Left kidney (tissue), 2 donors: ENCODE measurements around the gene BNIPL. TPM values are rescaled to one million over a fixed set of nuclear protein-coding genes. Genes with fewer than 3 reads are reported as not detected.

ENCODE experiments used
- DNase-seq: peaks from one replicate; pipeline ENCODE4 v3.0.0-alpha.2; 2013
- polyA plus RNA-seq: library from polyadenylated mRNA; unstranded; fragments of 120-200 nt; gene quantifications from one replicate; pipeline ENCODE4 v1.2.1, GENCODE V29; 2013; ENCODE audit not compliant: insufficient read length

BNIPL gene
- polyA plus RNA-seq, 1 donor = 3.4 TPM

DNA sequence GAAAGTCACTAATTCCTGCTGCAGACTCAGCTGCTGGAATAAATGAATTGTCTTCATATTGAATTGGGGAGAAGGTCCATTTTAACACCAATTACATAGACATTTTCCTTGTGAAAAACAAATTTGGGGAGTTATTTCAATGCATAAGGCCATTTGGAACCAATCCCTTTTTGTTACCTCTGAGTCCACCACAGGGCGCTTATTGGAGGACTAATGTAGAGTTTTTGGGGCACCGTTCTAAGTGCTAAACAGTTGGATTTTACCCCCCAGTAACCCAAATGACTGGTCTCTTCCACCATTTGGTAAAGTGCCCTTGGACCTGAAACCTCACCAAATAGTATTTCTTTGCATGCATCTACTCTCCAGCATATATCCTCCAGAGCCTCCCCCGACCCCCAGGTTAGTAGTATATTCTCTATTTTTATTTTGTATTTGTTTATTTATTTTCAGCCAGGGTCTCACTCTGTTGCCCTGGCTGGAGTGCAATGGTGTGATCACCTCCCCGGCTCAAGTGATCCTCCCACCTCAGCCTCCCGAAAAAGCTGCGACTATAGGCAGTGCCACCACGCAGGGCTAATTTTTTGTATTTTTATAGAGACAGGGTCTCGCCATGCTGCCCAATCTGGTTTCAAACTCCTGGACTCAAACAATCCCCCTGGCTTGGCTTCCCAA is 26.6 kb upstream of the BNIPL start:
- DNase-seq = no peak

DNA sequence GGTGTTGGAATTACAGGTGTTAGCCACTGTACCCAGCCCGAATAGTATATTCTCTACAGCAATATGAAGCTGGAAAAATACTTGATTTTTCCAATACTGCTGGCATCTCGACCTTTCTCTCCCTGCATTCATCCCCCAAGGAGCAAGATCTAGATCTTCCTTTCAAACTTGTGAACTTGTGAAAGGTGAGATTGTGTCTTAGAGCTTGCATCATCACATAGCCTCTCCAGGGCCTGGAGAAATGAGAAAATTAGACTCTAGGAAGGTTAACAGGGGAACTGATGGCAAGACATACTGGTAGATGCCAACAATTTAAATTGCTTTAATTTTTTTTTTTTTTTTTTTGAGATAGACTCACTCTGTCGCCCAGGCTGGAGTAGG is 26.1 kb upstream of the BNIPL start:
- no peak for DNase-seq

DNA sequence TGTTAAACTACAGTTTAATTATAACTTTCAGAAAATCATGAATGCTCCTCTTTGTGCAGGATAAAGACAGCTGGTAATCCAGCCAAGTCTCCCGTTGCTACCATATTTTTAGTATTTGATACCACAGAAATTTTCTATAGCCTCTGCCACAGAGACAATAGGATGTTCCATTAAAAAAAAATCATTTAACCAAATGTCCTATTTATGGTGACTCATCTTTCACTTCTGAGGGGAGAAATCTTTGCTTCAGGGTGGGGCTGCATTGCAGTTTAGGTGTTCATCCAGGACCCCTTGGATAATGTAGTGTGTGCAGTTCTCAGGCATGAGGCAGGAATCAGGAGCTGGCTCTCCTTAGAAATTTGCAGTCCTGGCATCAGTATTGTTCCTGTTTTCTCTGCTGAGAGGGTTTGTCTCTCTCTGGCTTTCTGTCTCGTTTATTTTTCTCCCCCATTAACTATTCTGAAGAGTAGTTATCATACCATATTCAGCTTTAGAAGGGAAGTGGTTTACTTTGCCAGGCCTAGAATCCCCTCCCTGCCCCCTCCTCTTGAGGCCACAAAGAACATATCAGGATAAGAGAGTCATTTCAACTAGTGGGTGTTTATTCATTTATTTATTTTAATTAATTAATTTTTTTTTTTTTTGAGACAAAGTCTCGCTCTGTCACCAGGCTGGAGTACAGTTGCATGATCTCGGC is 25.1 kb upstream of the BNIPL start:
- no peak for DNase-seq

DNA sequence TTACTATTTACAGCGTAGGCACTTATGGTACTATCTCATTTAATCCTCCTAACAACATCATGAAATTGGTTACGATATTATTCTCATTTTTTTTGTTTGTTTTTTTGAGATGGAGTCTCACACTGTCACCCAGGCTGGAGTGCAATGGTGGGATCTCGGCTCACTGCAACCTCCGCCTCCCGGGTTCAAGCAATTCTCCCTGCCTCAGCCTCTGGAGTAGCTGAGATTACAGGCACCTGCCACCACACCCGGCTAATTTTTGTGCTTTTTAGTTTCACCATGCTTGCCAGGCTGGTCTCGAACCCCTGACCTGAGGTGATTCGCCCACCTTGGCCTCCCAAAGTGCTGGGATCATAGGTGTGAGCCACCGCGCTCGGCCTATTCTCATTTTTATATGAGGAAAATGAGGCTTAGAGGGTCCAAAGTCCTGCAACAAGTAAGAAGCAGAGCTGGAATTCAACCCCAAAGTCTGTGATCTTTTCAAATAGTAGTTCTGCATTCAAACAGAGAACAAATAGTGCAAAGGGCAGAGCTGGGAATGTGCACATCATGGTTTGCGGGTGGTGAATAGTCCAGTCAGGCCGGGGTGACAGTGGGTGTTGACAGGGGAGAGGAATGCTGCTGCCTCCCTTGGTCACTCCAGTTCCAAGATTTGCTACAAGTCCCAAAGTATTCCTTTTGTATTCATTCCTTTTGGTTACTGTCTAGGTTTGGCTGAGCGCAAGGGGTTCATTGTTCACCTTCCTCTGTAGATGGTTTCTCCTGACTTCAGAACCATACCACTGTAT is 23.5 kb upstream of the BNIPL start:
- no peak for DNase-seq

DNA sequence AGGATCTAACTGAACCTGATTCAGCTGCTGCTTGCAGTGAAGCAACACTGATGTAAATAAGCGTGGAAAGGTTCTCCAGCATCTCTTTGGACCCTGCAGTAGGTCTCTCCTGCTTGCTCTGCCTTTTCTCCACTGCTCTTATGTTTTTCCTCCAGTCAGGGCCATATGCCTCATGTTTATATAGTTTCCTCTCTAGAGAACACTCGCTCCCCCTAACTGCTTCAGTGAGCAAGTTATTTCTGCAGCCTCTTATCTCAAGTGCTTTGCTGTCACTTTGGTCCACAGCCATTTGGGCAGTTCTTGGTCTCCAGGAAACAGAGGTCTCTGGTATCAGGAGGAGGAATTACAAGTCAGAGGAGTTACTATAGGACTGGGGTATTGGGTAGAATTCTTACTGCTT is 22.9 kb upstream of the BNIPL start:
- peak; percentile 70 for DNase-seq

DNA sequence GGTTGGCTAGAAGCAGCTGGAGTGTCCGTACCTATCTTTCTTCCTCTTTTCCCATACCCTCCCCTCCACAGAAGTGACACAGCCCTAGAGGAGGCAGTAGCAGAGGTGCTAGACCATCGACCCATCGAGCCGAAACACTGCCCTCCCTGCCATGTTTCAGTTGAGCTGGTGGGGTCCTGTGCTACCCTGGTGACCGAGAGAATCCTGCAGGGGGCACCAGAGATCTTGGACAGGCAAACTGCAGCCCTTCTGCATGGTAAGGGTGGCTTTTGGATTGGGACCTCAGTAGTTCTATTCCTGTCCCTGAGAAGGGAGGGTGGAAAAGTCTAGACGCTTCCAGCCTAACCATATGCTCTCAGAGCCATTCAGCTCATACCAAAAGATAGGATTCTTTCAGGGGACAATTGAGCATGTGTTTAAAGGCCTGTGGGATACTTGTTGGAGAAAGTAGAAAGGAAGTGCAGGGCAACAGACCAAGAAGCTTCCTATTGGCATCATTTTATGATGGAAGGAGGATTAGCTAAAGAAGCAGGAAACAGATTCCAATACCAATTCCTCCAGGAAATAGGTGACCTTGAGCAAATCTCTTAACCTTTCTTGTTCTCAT is 11.7 kb upstream of the BNIPL start:
- no peak for DNase-seq

DNA sequence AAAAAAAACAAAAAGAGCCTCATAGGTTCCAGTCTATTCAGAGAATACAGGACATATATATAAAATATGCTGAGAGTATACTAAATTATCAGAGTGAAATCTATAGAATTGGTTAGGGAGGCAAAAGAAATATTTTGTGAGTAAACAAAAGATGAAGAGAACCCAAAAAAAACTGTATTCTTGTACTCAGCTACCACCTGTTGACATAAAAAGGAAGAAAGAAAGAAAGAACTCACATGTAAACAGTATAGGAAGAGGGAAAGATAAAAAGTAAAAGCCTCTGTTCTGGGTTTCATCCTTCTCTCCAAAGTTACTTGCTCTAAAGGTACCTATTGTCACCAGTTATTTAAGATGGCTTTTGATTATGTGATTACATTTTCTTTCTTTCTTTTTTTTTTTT is 9.9 kb upstream of the BNIPL start:
- no peak for DNase-seq

DNA sequence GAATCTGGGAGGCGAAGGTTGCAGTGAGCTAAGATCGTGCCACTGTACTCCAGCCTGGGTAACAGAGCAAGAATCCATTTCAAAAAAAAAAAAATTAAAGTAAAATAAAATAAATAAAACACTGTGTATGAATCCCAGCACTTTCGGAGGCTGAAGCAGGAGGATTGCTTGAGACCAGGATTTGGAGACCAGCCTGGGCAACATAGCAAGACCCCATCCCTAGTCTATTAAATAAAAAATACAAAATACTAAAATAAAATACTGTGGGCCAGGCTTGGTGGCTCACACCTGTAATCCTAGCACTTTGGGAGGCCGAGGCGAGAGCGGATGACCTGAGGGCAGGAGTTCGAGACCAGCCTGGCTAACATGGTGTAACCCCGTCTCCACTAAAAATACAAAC is 4.2 kb upstream of the BNIPL start:
- DNase-seq = no peak

DNA sequence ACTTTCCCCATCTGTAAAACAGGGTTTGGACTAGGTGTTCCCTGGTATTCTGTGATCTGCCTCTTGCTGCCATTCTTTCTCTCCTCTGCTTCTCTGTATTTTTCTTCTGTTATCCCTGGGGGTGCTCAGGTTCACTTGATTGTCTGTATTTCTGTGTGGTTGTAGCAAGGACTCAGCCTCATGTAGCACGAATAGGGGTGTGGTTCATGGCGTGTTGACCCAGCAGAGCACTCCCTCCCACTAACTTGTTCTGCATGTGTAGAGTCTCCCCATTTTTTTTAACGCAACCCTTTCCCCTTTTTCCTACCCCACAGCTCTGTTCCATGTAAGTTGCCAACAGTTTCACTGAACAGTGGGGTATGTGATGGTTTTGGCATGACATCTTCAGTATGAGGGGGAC is 1.2 kb upstream of the BNIPL start:
- DNase-seq = no peak

DNA sequence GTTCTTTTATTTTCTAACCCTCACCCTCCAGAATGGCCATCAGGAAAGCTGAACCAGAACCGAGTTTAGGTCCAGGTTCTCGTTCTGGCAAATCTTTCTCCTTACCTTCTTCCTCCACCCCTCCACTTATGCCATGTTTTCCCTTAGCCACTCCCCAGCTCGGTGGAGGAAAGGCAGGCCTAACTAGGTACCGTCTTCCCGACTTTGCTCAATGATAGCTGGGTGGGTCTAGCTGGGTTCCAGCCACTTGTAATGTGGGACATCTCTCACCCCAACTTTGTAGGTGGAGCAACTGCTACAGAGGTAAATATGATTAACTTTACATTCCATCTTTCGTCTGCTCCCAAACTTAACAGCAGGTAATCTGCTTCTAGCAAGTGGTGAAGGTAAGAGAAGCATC is 646 bp downstream of the BNIPL start:
- no peak for DNase-seq

DNA sequence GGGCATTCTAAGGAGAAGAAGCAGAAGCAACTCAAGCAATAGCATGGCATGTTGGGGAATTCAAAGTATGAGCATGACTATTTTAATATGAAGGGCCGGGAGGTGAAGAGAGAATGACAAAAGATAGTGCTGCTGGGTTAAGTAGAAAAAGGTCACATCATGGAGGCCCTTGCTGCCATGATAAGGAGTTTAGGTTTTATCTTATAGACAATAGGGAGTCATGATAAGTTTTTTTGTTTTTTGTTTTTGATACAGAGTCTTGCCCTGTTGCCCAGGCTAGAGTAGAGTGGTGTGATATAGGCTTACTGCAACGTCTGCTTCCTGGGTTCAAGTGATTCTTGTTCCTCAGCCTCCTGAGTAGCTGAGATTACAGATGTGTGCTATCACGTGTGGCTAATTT is 3.1 kb downstream of the BNIPL start:
- DNase-seq = no peak

DNA sequence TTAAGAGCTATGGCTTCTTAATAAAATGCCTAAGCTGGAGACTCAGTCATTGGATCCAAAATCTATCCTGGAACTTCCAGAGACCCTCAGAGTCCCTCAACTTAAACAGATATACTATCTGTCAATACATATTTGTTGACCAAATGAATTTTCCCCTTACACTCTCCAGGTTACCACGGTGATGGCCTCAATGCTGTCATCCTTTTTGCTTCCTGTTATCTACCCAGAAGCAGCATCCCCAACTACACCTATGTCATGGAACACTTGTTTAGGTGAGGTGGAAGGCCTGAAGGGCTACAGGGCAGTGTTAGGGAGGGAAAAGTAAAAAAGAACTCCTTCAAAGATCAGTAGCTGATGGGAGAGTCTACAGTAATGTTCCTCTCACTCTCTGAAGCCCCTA is 6.8 kb downstream of the BNIPL start:
- no peak for DNase-seq

DNA sequence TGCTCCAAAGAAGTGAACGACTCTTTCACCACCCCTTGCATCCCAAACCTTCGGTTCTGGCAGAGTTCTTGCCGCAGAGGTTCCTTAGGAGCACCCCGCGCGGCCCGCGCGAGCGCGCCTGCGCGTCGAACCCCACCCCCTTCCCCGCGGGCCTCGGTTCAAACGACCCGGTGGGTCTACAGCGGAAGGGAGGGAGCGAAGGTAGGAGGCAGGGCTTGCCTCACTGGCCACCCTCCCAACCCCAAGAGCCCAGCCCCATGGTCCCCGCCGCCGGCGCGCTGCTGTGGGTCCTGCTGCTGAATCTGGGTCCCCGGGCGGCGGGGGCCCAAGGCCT is 11.2 kb downstream of the BNIPL start, which contains the start of gene C1orf56:
C1orf56 (plus strand) TSS at position 161 of the 334 bp plus-strand sequence; CDS start at position 258, 97 bp downstream.
- DNase-seq = peak; percentile 80

DNA sequence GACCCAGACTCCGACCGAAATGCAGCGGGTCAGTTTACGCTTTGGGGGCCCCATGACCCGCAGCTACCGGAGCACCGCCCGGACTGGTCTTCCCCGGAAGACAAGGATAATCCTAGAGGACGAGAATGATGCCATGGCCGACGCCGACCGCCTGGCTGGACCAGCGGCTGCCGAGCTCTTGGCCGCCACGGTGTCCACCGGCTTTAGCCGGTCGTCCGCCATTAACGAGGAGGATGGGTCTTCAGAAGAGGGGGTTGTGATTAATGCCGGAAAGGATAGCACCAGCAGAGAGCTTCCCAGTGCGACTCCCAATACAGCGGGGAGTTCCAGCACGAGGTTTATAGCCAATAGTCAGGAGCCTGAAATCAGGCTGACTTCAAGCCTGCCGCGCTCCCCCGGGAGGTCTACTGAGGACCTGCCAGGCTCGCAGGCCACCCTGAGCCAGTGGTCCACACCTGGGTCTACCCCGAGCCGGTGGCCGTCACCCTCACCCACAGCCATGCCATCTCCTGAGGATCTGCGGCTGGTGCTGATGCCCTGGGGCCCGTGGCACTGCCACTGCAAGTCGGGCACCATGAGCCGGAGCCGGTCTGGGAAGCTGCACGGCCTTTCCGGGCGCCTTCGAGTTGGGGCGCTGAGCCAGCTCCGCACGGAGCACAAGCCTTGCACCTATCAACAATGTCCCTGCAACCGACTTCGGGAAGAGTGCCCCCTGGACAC is 11.7 kb downstream of the BNIPL start:
- no peak for DNase-seq

DNA sequence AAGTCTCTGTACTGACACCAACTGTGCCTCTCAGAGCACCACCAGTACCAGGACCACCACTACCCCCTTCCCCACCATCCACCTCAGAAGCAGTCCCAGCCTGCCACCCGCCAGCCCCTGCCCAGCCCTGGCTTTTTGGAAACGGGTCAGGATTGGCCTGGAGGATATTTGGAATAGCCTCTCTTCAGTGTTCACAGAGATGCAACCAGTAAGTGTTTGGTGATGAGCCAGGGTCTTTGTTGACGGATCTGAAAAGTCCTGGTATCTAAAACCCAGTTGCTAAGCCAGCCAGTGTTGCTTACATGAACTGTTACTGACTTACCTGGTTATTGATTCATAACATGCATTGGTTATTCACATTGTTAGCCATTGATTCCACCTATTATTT is 12.3 kb downstream of the BNIPL start:
- no peak for DNase-seq

DNA sequence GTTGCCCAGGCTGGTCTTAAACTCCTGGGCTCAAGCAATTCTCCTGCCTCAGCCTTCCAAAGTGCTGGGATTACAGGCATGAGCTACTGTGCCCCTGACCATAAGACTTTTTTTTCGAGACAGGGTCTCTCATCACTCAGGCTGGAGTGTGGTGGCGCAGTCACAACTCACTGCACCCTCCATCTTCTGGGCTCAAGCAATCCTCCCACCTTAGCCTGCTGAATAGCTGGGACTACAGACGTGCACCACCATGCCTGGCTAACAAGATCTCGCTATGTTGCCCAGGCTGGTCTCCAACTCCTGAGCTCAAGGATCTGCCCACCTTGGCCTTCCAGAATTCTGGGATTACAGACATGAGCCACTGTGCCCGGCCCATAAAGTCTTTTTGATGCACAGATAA is 13.1 kb downstream of the BNIPL start:
- no peak for DNase-seq

DNA sequence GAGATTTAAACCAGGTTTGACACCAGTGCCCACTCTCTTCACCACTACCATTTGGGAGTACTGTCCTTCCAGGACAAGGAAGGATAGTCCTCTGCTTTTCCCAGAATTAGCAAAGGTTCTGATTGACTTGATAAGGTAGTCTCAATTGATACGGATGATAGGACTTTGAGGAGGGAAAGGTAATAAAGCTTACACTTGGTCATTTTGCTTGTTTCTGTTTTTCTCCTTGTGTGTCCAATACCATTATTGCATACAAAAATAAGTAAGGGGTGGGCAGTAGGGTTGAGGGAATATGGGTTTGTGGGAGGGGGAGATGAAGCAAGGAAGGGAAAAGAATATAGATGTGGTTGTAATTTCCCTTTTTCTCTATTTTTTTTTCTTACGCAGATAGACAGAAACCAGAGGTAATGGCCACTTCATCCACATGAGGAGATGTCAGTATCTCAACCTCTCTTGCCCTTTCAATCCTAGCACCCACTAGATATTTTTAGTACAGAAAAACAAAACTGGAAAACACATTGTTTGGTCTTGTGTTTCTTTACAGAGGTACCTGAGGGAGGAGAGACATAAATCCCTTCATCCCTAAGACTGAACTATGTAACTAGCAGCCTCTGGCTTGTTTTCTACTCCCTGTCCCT is 13.8 kb downstream of the BNIPL start:
- DNase-seq = no peak

DNA sequence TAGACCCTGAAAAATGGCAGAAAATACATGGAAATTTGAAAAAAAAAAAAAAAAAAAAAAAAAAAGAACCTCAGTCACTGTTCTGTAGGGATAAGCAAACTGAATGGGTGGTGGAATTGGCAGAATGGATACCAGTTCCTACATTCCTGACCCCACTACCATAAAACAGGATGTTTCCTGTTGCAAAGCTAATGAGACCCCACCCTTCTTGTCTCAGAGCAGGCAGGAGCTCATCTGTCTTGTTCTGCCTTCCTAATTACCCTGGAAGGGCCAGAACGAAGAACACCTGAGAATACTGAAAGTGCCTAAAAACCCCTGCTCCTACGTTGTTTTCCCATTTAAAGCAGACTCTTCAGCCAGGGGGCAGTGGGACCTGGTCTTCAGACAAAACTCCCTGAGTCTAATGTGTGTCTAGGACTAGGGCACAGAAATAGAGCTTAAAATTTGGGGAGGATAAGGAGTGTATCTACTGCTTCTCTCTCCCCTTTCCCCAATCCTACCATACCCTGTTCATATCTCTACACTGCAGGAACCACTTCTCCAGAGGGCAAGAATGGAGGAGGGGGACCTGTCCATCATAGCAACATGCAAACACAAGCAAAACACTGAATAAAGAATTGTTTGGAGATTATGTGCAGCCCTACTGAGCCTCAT is 15.1 kb downstream of the BNIPL start:
- no peak for DNase-seq

DNA sequence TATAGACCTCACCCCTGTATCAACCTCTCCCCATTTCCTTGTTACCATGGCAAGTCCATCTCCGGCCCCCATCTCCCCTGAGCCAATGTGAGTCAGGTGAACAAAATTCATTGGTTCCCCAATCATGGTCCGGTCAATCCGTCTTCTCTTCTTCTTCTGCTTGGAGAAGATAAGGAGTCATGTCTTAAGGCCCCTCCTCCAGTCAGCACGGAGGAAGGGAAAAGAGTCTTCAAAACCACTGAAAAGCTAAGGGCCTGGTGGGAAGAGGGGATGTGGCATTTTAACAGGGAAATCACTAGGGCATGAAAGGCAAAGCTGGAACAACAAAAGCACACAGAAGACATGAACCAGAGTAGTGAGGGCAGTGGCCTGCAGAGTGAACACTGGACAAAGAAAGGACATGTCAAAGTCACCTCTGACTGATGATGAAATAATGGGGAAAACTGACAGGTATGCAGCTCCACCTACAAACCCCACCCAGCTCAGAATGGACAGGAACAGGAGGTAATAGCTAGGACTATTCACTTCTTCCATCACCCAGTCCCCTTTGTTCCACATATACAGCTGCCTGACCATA is 18.7 kb downstream of the BNIPL start:
- DNase-seq = no peak

DNA sequence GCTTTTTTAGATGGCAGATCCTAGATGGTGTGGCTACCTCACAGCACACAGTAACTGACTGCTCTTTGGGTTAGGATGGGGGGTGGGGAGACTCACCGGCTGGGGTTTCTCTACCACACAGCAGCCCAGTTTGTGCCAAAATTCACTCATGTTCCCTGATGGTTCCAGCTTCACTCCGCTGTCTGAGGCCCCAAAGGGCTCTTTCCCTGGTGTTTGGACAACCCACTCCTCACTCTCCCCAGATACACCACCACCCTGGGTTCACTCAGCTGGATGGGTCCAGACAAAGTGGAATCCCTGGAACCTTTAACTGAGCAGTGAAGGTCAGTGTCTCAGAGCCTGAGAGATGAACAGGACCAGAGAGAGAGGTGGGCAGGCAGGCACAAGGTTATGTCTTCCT is 19.2 kb downstream of the BNIPL start:
- DNase-seq = no peak

DNA sequence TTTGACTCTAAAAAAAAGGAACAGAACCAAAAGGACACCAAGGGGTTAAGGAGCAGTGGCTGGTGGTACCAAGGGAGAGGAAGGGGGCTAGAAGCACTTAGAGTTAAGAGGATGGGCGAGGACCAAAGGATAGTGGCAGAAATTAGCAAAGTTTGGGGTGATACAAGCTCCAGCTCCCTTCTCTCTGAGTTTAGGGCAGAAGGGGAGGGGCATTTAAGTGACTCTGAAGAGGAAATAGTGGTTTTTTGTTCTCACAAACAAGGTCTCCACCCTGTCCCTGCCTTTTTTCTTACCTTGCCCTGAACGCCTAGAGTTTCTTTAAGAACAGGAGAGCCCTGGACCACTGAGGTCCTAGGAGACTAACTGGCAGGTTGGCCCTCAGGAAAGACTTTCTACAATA is 19.8 kb downstream of the BNIPL start:
- no peak for DNase-seq
